Coronary artery (tissue), 2 donors: ENCODE measurements around the gene UNCX.

Experiments used
- DNase-seq: peaks from one replicate; pipeline ENCODE4 v3.0.0-alpha.2; 2017; ENCODE audit warnings: low spot score
- H3K27ac ChIP-seq, 2 donors: fragments of 200-600 bp; sonication (generic); one replicate each; pipeline ENCODE4 v1.5.1; 2016 to 2019
- H3K4me3 ChIP-seq: fragments of 200-600 bp; sonication (generic); 2 replicates; pipeline ENCODE4 v1.5.1; 2016; ENCODE audit warnings: mild to moderate bottlenecking, moderate library complexity
- TF ChIP-seq, protein P1 (sequence below): fragments of 200-600 bp; sonication (generic); IDR thresholded peaks from one replicate; pipeline ENCODE4 v1.5.1; 2019; ENCODE audit warnings: antibody characterized with exemption

The UNCX gene

DNA sequence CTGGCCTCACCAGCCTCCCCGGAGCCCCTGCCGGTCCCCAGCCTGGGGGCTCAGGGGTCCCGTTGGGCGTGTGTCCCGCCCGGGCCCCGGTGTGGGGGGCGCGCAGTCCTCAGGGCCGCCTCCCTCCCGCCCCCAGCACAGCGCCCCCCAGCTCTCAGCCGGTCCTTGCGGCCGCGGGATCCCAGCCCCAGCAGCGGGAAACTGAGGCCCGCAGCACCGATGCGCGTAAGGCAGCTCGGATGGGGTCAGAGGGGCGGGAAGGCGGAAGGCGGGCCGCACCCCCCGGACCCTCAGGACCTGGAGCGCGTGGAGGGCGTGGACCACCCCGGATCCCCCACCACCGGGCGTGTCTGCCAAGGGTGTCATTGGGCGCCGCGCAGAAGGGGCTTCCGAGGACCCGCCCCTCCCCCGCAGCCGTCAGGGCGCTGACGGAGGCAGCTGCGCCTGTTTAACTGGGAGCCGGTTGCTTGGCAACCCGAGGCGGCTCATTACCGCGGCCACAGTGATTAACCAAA, 14.9 kb downstream of the UNCX start:
- H3K4me3 ChIP-seq = peak overlapping the region; percentile 41
- no peak for DNase-seq
- TF ChIP-seq, protein P1, sequence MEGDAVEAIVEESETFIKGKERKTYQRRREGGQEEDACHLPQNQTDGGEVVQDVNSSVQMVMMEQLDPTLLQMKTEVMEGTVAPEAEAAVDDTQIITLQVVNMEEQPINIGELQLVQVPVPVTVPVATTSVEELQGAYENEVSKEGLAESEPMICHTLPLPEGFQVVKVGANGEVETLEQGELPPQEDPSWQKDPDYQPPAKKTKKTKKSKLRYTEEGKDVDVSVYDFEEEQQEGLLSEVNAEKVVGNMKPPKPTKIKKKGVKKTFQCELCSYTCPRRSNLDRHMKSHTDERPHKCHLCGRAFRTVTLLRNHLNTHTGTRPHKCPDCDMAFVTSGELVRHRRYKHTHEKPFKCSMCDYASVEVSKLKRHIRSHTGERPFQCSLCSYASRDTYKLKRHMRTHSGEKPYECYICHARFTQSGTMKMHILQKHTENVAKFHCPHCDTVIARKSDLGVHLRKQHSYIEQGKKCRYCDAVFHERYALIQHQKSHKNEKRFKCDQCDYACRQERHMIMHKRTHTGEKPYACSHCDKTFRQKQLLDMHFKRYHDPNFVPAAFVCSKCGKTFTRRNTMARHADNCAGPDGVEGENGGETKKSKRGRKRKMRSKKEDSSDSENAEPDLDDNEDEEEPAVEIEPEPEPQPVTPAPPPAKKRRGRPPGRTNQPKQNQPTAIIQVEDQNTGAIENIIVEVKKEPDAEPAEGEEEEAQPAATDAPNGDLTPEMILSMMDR = no peak
- H3K27ac ChIP-seq = no peak overlapping the region

DNA sequence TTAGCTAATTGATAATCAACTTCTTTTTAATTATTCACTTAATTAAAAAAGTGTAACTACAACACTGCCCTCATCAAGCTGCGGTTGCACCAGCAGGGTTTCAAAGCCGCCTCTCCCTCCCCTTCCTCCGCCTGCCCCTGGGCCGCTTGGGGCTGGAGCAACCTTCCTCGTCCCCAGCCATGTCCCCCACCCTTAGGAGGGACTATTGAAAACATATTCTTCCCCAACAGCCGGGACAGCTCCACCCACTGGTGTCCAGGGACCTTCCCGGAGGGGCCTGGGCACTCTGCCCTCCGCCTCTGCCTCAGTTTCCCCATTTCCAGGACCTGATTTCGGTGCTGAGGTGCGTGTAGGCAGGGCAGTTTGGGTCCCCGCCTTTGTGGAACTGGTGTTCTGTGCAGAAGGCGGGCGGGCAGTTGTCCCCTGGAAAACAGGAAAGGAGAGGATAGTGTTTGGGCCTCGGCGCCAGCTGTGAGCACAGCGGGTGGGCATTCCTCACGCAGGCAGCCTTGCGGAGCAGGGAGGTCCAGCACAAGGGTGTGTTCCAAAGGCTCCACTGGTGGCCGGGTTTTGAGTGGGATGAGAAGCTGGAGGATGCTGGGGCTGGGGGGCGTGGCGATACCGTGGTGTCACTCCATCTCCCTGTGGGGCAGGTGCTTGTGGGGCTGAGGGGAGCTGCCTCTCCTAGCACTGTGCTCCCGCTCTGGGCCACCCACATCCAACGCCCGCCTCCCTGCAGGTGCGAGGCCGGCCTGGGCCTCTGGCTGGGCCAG, 15.7 kb downstream of the UNCX start:
- Histone ChIP-seq H3K4me3 (no peak overlapping the region), H3K27ac (no peak overlapping the region)
- TF ChIP-seq, protein P1 = no peak
- DNase-seq = no peak

DNA sequence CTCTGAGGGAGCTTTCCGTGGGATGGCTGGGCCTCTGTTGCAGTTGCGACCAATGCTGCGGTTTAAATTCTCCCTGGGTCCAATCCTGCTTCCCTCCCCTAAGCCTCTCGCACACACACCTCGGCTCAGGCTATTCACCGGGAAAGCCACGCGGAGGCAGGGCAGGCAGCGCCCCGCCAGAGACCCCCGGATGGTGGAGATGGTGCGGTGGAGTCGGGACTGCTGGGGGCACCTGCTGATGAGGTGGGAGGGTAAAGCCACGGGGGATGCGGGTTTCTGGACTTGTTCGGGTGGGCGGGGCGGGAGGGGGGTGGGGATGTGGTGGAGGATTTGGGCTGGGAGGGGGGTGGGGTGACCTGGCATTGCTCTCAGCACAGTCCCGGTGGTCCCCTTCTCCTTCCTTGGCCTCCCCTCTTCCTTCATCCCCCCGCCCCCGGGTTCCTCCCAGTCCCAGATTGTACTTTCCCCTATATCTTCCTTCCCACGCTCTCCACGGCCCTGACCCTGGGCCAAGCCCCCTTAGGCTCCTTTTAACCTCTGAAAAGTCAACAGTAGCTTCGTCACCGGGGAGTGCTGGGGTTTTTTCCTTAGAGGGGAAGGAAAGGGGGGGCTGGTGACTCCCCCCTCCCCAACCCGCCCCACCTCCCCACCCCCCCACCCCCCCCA, 16.4 kb downstream of the UNCX start:
- no peak overlapping the region for H3K27ac ChIP-seq
- TF ChIP-seq, protein P1 = no peak
- no peak for DNase-seq
- no peak overlapping the region for H3K4me3 ChIP-seq

DNA sequence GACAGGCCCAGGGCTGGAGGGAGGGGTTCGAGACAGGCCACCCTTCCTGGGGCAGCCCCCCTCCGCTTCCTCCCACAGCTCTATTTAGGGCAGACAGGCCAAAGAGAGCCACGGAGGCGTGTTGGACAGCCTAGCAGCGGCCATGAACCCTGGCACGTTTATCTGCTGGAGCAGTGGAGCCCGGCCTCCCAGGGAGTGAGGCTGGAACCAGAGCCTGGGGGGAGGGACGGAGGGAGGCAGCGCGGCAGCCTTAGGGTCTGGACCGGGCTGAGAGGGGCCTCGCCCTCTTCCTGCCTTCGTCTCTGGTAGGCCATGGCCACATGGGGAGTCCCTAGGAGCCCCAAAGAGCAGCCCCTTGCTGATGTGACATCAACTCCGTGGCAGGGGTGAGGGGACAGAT, 17.1 kb downstream of the UNCX start:
- Histone ChIP-seq H3K27ac (no peak overlapping the region), H3K4me3 (no peak overlapping the region)
- TF ChIP-seq, protein P1 = no peak
- DNase-seq = no peak

DNA sequence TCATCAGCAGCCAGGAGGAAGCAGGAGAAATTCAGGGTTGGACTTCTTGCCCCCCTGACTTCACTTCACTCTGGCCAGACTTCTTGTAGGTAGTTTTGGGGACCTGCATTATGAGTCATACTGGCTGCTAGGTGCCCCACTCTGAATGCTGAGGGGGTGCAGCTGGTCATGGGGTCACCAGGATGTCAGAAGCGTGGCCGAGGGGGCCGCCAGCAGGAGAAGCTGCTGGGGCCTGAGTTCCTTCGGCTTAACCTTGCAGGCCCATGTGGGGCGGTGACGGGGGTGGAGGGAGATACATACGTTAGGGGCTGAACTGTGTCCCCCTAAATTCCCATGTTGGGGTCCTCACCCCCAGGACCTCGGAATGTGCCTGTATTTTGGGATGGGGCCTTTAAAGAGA, 18.2 kb downstream of the UNCX start:
- TF ChIP-seq, protein P1 = no peak
- DNase-seq = no peak
- H3K27ac ChIP-seq = no peak overlapping the region
- H3K4me3 ChIP-seq = no peak overlapping the region

DNA sequence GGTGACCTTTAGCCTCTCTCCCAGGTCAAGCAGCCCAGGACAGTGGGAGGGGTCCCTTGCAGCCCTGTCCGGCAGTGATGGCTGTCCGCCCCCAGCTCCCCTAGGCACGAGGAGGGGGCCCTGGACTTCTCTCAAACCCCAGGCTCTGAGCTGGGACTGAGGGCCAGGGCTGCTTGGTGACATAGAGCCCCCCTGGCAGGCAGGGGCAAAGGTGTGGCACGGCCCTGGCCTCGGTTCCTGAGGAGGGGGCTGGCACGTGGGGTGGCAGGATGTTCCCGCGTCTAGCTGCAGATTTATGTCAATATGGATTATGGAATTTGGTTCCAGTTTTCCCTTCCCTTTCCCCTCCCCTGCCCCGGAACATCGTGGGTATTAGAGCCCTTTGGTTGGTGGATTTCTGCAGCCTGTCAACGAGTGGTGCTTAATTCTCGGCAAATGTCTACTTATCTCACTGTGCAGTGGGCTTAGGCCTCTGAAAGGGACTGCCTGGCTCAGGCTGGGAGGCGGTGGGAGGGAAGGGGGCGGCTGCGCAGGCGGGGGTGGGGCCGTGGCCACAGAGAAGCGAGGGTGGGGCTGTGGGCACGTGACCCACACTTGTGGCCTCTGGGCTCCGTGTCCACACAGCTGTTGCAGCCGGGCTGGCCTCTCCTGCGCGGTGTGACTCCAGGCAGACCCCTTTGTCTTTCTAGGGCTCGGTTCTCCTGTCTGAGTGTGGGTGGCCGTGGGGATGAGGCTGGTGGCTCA, 19.3 kb downstream of the UNCX start:
- Histone ChIP-seq H3K4me3 (no peak overlapping the region), H3K27ac (no peak overlapping the region)
- TF ChIP-seq, protein P1 = no peak
- no peak for DNase-seq
